CD8-positive, alpha-beta memory T cell (primary cell): ENCODE results near the gene MEIOB. TPM values are rescaled to one million over a fixed set of nuclear protein-coding genes. Genes with fewer than 3 reads are reported as not detected.
A peak's percentile ranks its signal among the peaks of the same experiment; 100 is the strongest.

Source experiments
- CTCF ChIA-PET: fragments of 350-600 bp; sonication (Branson Sonifier 250); formaldehyde crosslinking; loops from one replicate; lab custom pipeline; 2021; ENCODE audit warnings: antibody characterized with exemption; lab: Charles Lee
- POLR2A ChIA-PET: fragments of 350-600 bp; sonication (Branson Sonifier 250); formaldehyde crosslinking; loops from one replicate; lab custom pipeline; 2021; ENCODE audit warnings: antibody characterized with exemption; lab: Charles Lee
- DNase-seq, 5 donors: peaks; one replicate each; pipeline versions ENCODE4 v3.0.0 to v3.0.0-alpha.2; 2020 to 2022; ENCODE audit warnings: mixed read lengths in 1 of 5
- H3K27ac ChIP-seq: one replicate; pipeline ENCODE4 v1.7.0; 2013; ENCODE audit warnings: low read depth, mild to moderate bottlenecking, low read length, moderate library complexity
- H3K27me3 ChIP-seq: 2 replicates; pipeline ENCODE4 v1.7.0; 2013; ENCODE audit warnings: low read length, mild to moderate bottlenecking; ENCODE audit not compliant: insufficient read depth, poor library complexity, severe bottlenecking
- H3K36me3 ChIP-seq: 2 replicates; pipeline ENCODE4 v1.7.0; 2013; ENCODE audit warnings: mild to moderate bottlenecking, low read length, moderate library complexity; ENCODE audit not compliant: insufficient read depth
- H3K4me1 ChIP-seq: 2 replicates; pipeline ENCODE4 v1.7.0; 2013; ENCODE audit warnings: mild to moderate bottlenecking, low read length, moderate library complexity; ENCODE audit not compliant: insufficient read depth
- H3K4me3 ChIP-seq: 2 replicates; pipeline ENCODE4 v1.7.0; 2013; ENCODE audit warnings: mild to moderate bottlenecking, low read length
- H3K9me3 ChIP-seq: 2 replicates; pipeline ENCODE4 v1.7.0; 2013; ENCODE audit warnings: mild to moderate bottlenecking, low read length
- H3K27ac Mint-ChIP-seq, 8 donors: one replicate each; pipeline ENCODE4 v1.8.0; 2020 to 2021; ENCODE audit warnings: mixed read lengths in 8 of 8, mild to moderate bottlenecking in 6 of 8, inconsistent platforms in 3 of 8, moderate library complexity in 3 of 8
- H3K27me3 Mint-ChIP-seq, 2 donors: one replicate each; pipeline ENCODE4 v1.8.0; 2020 to 2021; ENCODE audit warnings: mixed read lengths in 2 of 2, mild to moderate bottlenecking in 1 of 2, moderate library complexity in 1 of 2
- H3K36me3 Mint-ChIP-seq, 3 donors: one replicate each; pipeline ENCODE4 v1.8.0; 2020 to 2021; ENCODE audit warnings: mixed read lengths in 3 of 3, inconsistent platforms in 1 of 3, mild to moderate bottlenecking in 1 of 3
- H3K4me1 Mint-ChIP-seq, 3 donors: one replicate each; pipeline ENCODE4 v1.8.0; 2020 to 2021; ENCODE audit warnings: mixed read lengths in 3 of 3, inconsistent platforms in 1 of 3, mild to moderate bottlenecking in 1 of 3
- H3K4me3 Mint-ChIP-seq, 7 donors: one replicate each; pipeline ENCODE4 v1.8.0; 2020 to 2021; ENCODE audit warnings: mixed read lengths in 7 of 7, mild to moderate bottlenecking in 6 of 7, moderate library complexity in 4 of 7, inconsistent platforms in 2 of 7
- H3K9me3 Mint-ChIP-seq, 5 donors: one replicate each; pipeline ENCODE4 v1.8.0; 2020 to 2022; ENCODE audit warnings: mixed read lengths in 5 of 5, mild to moderate bottlenecking in 3 of 5, moderate library complexity in 2 of 5, inconsistent platforms in 1 of 5
- polyA plus RNA-seq: library from polyadenylated mRNA; unstranded; fragments of 300-500 nt; fragmentation: Illumina TruSeq; gene quantifications from one replicate; pipeline ENCODE4 v1.2.3, GENCODE V29; 2021
- total RNA-seq, 2 experiments: library from RNA; stranded (reverse); gene quantifications; one replicate each; pipeline ENCODE4 v1.2.3, GENCODE V29; 2021

The MEIOB gene
- total and polyA plus RNA-seq, 3 experiments from 2014 or later = not detected

GRCh38 chr16:1821861-1822611 lies 49.9 kb downstream of the MEIOB start:
- Histone ChIP-seq H3K36me3 (peaks cover 12% of the 10 kb centered on the region), H3K27ac (no peak overlapping the region), H3K4me1 (peaks cover 23% of the 10 kb centered on the region), H3K27me3 (no peaks in the 10 kb centered on the region), H3K9me3 (no peaks in the 10 kb centered on the region), H3K4me3 (no peak overlapping the region)
- Mint-ChIP-seq H3K27ac (peak overlapping the region in 2 of 8 donors; percentile 24 to 71), H3K36me3 (peaks cover 0 to 49% (median 0%) of the 10 kb centered on the region in 3 donors), H3K4me3 (no peak overlapping the region), H3K4me1 (peaks cover 14 to 27% (median 20%) of the 10 kb centered on the region in 3 donors), H3K9me3 (no peaks in the 10 kb centered on the region), H3K27me3 (no peaks in the 10 kb centered on the region)
- CTCF ChIA-PET = interaction anchor here (1.5 kb wide), 1 partner anchor 9 kb away, joined by 5 read pairs; no protein-coding TSS in a partner anchor
- DNase-seq = no peak
- POLR2A ChIA-PET = no interaction called here

DNA sequence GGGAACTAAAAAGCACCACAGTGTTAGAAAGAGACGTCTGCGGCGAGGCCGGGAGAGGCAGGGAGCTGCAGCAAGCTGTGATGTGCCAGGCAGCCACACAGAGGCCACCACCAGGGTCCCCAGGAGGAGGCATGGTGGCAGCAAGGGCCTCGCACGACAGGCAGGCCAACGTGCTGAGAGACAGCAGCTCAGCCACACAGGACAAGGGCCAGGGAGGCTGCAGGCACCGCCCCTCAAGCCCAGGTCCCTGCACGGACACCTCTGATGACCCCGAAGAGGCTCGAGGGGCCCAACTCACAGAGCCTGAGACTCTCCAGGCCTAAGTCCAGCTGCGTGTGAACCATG lies 51.0 kb downstream of the MEIOB start:
- H3K27me3 ChIP-seq = no peaks in the 10 kb centered on the region
- H3K36me3 ChIP-seq = peaks cover 18% of the 10 kb centered on the region
- H3K4me1 Mint-ChIP-seq = peaks cover 13 to 23% (median 19%) of the 10 kb centered on the region in 3 donors
- H3K9me3 Mint-ChIP-seq = no peaks in the 10 kb centered on the region
- ChIA-PET CTCF (no interaction called here), POLR2A (no interaction called here)
- no peaks in the 10 kb centered on the region for H3K27me3 Mint-ChIP-seq
- H3K27ac ChIP-seq = no peak overlapping the region
- no peak overlapping the region for H3K4me3 ChIP-seq
- no peak overlapping the region for H3K27ac Mint-ChIP-seq
- DNase-seq = no peak
- H3K4me3 Mint-ChIP-seq = no peak overlapping the region
- H3K9me3 ChIP-seq = no peaks in the 10 kb centered on the region
- peaks cover 23% of the 10 kb centered on the region for H3K4me1 ChIP-seq
- H3K36me3 Mint-ChIP-seq = peaks cover 0 to 55% (median 0%) of the 10 kb centered on the region in 3 donors

DNA sequence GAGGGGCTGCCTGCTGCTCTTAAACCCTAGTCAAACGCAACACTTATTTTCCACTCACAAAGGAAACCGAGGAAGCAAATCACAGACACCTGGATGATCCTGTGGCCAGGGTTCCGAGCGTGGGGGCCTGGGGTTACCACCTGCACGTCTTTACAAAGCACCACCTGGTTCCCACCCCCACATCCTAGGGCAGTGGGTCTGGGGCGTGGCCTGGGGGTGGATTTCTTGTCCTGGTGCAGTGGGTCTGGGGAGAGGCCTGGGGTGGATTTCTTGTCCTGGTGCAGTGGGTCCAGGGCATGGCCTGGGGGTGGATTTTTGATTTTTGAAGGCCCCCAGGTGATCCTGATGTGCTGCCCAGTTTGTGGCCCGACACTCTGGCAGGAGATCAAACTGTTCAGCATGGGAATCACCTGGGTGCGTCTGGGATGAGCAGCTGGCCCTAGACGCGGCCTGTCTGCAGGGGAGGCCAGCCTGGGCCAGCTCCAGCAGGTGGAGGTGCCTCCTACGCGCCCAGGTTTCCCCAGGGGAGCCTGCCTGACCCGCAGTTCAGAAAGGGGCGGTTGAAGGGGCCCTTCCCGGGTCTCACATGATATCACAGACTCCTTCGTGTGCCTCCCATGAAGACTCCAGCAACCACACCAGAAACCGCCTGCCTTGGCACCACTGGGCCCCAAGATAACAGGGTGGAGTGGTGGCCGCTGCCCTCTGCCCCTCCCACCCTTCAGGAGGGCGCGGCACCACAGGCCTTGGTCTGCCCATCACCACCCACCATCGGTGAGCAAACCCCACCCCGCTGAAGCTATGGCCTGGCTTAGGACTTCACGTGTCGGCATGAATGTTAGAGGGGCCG lies 51.6 kb downstream of the MEIOB start:
- Mint-ChIP-seq H3K27me3 (no peaks in the 10 kb centered on the region), H3K9me3 (no peaks in the 10 kb centered on the region), H3K36me3 (peaks cover 0 to 59% (median 2%) of the 10 kb centered on the region in 3 donors), H3K4me3 (no peak overlapping the region), H3K27ac (no peak overlapping the region), H3K4me1 (peaks cover 8 to 17% (median 14%) of the 10 kb centered on the region in 3 donors)
- H3K9me3 ChIP-seq = no peaks in the 10 kb centered on the region
- CTCF ChIA-PET = no interaction called here
- no peak overlapping the region for H3K4me3 ChIP-seq
- H3K36me3 ChIP-seq = peaks cover 20% of the 10 kb centered on the region
- H3K27me3 ChIP-seq = no peaks in the 10 kb centered on the region
- DNase-seq = no peak
- peaks cover 18% of the 10 kb centered on the region for H3K4me1 ChIP-seq
- no peak overlapping the region for H3K27ac ChIP-seq
- POLR2A ChIA-PET = no interaction called here

- H3K27ac Mint-ChIP-seq = peak overlapping the region in 2 of 8 donors; percentile 51 to 56
- POLR2A ChIA-PET = no interaction called here
- H3K36me3 ChIP-seq = peaks cover 25% of the 10 kb centered on the region
Observed at GRCh38 chr16:1819611-1820010, 52.4 kb downstream of the MEIOB start.

DNA sequence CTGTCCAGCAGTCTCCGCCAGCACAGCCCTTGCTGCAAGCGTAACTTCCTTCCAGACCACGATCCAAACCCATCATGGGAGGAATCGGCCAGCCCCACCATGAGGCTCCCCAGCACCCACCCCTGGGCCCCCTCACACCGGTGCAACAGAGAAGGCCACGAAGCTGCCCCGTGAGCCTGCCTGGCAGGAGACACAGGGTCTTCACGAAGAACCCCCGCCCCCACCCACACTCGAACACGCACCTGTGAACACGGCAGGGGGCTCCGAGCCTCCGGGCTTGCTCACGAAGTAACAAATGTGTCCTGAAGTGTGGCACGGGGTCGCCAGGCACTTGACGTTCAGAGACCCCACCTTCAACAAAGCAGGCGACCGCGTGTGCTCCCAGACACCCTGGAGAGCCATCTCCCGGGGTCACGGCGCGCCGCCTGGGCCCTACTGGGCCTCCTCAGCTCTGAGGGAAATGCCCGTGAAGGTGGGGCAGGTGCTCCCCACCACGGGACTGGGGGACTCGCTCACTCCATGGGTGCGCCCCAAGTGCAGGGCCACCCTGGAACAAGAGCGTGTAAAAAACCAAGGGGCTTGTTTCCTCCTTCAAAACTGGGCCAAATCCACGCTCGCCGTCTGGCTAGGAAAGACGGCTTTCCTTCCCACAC lies 53.0 kb downstream of the MEIOB start:
- Mint-ChIP-seq H3K9me3 (no peaks in the 10 kb centered on the region), H3K36me3 (peaks cover 0 to 60% (median 4%) of the 10 kb centered on the region in 3 donors), H3K27ac (peak overlapping the region in 3 of 8 donors; percentile 51 to 71 (median 56)), H3K4me3 (no peak overlapping the region), H3K4me1 (peaks cover 2 to 7% (median 4%) of the 10 kb centered on the region in 3 donors), H3K27me3 (no peaks in the 10 kb centered on the region)
- no peak for DNase-seq
- Histone ChIP-seq H3K36me3 (peaks cover 25% of the 10 kb centered on the region), H3K27ac (no peak overlapping the region), H3K27me3 (no peaks in the 10 kb centered on the region), H3K9me3 (no peaks in the 10 kb centered on the region), H3K4me1 (peaks cover 5% of the 10 kb centered on the region), H3K4me3 (no peak overlapping the region)
- POLR2A ChIA-PET = no interaction called here
- CTCF ChIA-PET = no interaction called here

More at GRCh38 chr16:1819611-1820010, 52.4 kb downstream of the MEIOB start:
- H3K4me1 Mint-ChIP-seq = peaks cover 5 to 13% (median 11%) of the 10 kb centered on the region in 3 donors
- Histone ChIP-seq H3K4me3 (no peak overlapping the region), H3K4me1 (peaks cover 11% of the 10 kb centered on the region), H3K9me3 (no peaks in the 10 kb centered on the region), H3K27me3 (no peaks in the 10 kb centered on the region), H3K27ac (no peak overlapping the region)
- H3K36me3 Mint-ChIP-seq = peaks cover 0 to 63% (median 4%) of the 10 kb centered on the region in 3 donors
- no peak for DNase-seq
- H3K9me3 Mint-ChIP-seq = no peaks in the 10 kb centered on the region
- H3K4me3 Mint-ChIP-seq = no peak overlapping the region
- CTCF ChIA-PET = no interaction called here
- H3K27me3 Mint-ChIP-seq = no peaks in the 10 kb centered on the region

GRCh38 chr16:1818204-1818872 lies 53.6 kb downstream of the MEIOB start:
- no peaks in the 10 kb centered on the region for H3K9me3 Mint-ChIP-seq
- peaks cover 25% of the 10 kb centered on the region for H3K36me3 ChIP-seq
- no peaks in the 10 kb centered on the region for H3K27me3 Mint-ChIP-seq
- no peak overlapping the region for H3K4me3 Mint-ChIP-seq
- no peak overlapping the region for H3K4me3 ChIP-seq
- H3K36me3 Mint-ChIP-seq = peaks cover 0 to 64% (median 7%) of the 10 kb centered on the region in 3 donors
- H3K27me3 ChIP-seq = no peaks in the 10 kb centered on the region
- H3K27ac Mint-ChIP-seq = peak overlapping the region in 1 of 8 donors; percentile 71
- H3K4me1 Mint-ChIP-seq = peaks cover 0 to 6% (median 1%) of the 10 kb centered on the region in 3 donors
- POLR2A ChIA-PET = no interaction called here
- H3K27ac ChIP-seq = no peak overlapping the region
- no peaks in the 10 kb centered on the region for H3K4me1 ChIP-seq
- DNase-seq = no peak
- CTCF ChIA-PET = no interaction called here
- H3K9me3 ChIP-seq = no peaks in the 10 kb centered on the region

DNA sequence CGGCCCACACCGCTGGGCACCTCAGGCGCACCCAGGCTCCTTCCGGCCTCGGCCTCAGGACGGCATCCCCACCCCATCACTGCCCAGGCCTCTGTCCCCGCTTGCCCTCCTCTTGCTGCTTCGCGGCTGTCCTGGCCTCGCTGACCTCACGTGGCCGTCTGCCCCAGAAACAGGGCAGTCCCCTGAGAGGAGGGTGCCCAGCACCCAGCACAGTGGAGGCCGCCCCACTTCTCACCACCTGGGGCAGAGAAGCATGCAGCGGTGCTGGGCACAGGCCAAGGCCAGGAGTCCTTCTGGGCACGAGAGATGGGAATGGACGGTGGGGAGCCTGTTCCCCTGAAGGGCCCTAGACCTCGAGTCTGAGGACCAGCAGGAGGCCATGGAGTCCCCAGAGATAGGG lies 54.2 kb downstream of the MEIOB start:
- peaks cover 0 to 11% (median 5%) of the 10 kb centered on the region in 3 donors for H3K4me1 Mint-ChIP-seq
- H3K27me3 Mint-ChIP-seq = no peaks in the 10 kb centered on the region
- POLR2A ChIA-PET = no interaction called here
- H3K36me3 Mint-ChIP-seq = peaks cover 0 to 66% (median 9%) of the 10 kb centered on the region in 3 donors
- CTCF ChIA-PET = no interaction called here
- peak overlapping the region in 2 of 8 donors; percentile 5 to 19 for H3K27ac Mint-ChIP-seq
- Histone ChIP-seq H3K4me3 (no peak overlapping the region), H3K9me3 (no peaks in the 10 kb centered on the region), H3K27me3 (no peaks in the 10 kb centered on the region), H3K4me1 (no peaks in the 10 kb centered on the region), H3K36me3 (peaks cover 23% of the 10 kb centered on the region), H3K27ac (no peak overlapping the region)
- H3K4me3 Mint-ChIP-seq = peak overlapping the region in 1 of 7 donors; percentile 37
- no peak for DNase-seq
- no peaks in the 10 kb centered on the region for H3K9me3 Mint-ChIP-seq
